Measurements from ENCODE around the gene VSIG10L2.
"Not testable (repeated sequence)": the region's sequence is repeated elsewhere in the genome, so short reads cannot be mapped to it uniquely, and the experiment has no call there.

The VSIG10L2 gene

DNA sequence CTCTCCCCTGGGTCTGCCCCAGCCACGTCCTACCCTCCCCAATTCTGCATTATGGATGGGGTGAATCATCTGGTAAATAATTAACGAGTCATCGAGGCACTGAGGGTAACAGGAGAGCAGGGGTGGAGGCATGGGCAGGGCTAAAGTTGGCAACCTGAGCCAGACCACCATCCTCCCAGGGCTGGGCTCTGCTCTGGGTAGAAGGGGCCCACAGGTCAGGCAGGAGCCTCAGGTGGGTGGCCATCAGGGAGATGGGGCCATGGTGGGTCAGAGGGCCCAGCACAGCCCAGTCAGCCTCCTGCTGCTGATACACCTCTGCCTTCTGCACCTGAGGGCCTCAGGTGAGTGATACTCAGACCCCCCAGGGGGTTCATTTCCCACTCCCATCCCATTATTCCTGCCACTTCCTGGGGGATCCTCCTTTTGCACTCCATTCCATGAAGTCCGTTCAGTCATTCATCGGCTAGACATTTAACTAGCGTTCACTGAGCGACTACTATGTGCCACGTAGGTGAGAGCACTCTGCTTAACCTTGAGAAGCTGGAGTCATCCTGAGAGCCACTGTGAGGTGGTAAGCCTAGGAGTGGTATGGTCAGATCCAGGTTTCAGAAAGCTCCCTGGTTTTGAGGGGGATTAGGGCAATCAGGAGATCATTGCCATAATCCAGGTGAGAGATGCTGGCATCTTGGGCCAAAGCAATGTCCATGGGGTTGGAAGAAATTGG is at the start of gene VSIG10L2:
Gene VSIG10L2, plus strand, starts transcription at position 248 of the 724 bp plus-strand sequence. Its CDS starts 12 bp downstream, at position 260.
- DNase-seq = peak; percentile 15

DNA sequence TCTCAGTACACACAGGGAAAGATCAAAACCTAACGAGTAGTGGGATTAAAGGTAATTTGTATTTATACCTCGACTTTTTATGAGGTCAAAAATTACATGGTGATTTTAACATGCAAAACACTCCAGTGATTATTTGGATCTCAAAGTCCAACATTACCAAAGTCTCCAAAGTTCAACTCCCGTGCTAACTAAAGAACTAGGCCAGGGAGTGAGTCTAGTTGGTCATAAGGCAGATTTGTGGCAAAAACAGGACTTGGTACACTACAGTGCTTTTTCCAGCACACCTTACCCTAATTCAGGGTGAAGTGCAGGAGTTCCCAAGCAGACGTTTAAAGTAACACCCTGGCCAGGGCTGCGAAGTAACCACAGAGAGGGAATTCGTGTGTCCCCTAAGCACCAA is 44.0 kb upstream of the VSIG10L2 start:
- DNase-seq = no peak

DNA sequence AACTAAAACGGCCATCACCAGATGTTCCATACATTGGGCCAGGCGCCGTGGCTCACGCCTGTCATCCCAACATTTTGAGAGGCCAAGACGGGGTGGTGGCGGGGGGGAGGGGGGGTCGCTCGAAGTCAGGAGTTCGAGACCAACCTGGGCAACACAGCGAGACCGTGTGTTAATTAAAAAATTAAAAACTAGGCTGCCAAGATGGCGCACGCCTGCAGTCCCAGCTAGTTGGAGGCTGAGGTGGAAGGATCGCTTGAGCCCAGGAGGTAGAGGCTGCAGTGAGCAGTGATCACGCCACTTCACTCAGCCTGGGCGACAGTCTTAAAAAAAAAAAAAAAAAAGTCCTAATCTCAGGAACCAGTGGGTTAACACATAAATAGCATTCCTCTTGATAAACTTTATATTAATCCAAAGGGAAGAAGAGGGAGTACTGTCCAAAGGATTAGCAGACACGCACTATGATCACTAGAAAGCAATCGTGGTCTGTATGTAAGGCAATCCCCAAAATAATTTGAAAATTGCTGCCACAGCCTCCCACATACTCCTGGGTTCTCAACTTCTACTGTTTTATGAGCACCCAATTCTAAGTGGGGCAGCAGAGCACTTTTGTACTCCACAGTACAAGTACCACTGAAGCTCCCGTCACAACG is 43.4 kb upstream of the VSIG10L2 start:
- DNase-seq = no peak

DNA sequence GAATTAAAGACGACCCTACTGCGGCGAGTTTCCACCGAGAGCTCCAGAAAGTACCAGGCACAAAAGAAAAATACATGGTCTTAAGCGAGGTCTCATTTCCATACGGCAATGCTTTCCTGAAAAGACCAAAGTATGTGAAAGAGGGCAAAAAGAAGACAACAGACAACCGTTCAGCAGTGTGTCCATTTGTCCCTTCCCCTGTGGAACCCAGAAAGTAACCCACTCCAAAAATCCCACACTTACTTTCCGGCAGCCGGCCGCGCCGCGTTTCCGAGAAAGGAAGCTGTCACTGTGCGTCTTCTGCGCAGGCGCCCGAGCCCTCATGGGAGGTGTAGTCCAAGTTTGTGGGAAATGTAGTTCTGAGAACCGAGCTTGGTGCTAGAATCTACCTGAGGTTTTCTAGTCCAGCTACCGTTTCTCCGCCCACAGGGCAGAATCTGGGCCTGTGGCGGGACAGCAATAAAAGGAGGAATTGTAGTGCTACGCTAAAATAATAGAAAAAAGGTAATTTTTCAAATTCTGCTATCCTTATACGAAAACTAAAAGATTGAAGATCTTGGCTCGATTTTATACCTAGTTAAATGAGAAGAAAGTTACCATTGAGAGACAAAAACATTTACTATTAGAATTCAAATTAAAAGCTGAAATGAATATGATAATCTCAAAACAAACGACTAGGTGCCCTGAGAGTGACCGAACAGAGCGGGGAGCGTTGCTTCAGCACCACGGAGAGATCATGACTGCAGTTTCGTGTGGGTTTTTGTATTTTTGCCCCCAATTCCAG is 42.7 kb upstream of the VSIG10L2 start, which contains the start of gene PUS3:
Gene PUS3, minus strand, starts transcription at position 280 of the 784 bp plus-strand sequence. CDS start 6,922 bp downstream, outside the sequence.
- DNase-seq = peak; percentile 95

DNA sequence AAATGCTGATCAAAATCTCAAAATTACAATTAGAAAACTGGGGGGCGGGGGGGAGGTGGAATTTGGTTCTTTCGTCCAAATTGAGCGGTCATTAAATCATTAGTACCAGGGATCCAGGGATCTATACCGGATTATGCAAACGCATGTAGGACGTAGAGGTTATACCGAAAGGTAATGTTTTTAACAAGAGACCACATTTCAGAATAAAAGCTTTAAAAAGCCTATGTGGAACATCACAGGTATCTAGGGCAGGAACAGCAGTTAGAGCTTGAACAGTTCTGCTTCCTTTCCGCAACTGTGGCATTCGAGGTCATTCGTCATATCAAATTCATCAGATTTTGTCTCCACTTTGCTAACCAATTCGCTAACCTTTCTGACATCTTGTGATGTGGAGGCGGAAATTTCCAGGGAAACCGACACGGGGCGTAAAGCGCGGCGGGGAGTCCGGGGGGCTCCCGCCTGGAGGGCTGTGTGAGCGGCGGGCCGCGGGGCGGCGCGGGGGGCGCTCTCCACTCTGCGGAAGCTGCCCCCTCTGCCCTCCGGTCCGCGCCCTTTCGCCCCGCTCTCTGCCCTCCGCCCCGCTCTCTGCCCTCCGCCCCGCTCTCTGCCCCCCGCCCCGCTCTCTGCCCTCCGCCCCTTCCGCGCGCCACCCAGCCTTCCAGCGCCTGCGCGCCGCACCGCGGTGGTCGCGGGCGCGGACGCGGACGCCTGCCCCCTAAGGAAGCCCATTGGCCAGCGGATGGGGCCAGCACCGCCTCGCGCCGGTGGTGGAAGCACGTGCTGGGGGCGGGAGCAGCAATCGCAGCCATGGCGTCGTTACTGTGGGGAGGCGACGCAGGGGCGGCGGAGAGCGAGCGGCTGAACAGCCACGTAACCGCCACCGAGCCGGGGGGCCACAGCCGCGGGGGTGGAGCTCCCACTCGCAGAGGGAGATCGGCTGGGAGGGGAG is 41.9 kb upstream of the VSIG10L2 start, which contains the start of gene DDX25:
Gene DDX25, plus strand, starts transcription at position 798 of the 949 bp plus-strand sequence. Its CDS starts 10 bp downstream, at position 808.
- peak; percentile 51 for DNase-seq

DNA sequence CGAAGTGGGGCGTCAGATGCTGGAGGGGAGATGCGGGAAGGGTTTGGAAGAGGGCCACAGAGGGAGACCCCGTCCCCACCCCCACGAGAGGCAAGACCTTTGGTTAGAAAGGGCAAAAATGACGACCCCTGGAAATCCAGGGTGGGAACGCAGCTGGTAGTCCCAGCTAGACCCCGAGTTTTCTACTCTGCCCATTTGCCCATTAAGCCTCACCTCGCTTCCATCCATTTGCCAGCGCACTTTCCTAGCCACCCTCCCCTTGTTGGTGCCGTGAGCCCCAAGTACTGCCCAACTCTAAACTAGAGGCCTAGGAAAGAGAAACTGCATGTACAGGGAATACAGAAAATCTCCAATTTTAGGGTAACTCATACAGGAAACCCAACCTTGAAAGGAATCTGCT is 41.2 kb upstream of the VSIG10L2 start:
- no peak for DNase-seq

DNA sequence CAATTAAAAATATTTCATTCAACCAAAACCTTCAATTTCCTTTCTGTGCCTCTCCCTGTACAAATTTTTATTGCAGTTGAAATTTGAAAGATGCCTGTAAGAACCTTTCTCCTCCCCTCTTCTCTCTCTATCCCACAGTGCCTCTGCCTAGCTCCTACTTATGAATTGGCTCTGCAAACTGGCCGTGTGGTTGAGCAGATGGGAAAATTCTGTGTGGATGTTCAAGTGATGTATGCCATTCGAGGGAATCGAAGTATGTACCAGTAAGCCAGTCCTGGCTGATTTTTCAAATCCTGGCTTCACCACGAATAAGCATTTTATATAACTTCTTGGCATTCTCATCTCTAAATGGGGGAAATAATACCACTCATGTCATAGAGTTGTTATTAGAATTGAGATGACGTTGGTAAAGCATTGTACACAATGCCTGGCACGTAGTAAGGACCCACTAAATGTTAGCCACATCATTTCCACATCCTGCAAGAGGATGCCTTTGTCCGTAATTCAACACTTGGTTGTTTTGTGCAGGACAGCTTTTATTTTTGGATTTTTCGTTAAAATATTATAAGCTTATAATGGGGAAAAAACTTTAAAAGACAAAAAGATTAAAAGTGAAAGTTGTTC is 35.5 kb upstream of the VSIG10L2 start:
- DNase-seq = no peak

DNA sequence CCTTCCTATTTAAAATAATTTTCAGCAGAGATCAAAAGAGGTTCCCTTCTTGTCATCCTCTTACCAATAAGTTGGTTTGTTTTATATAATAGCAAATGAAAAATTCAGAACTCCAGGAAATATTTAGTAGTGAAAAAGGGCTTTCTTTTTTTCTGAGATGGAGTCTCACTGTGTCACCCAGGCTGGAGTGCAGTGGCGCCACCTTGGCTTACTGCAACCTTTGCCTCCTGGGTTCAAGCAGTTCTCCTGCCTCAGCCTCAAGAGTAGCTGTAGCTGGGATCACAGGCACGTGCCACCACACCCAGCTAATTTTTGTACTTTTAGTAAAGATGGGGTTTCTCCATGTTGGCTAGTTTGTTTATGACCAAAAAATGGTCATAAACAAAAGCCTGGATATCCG is 31.2 kb upstream of the VSIG10L2 start:
- not testable (repeated sequence) for DNase-seq

DNA sequence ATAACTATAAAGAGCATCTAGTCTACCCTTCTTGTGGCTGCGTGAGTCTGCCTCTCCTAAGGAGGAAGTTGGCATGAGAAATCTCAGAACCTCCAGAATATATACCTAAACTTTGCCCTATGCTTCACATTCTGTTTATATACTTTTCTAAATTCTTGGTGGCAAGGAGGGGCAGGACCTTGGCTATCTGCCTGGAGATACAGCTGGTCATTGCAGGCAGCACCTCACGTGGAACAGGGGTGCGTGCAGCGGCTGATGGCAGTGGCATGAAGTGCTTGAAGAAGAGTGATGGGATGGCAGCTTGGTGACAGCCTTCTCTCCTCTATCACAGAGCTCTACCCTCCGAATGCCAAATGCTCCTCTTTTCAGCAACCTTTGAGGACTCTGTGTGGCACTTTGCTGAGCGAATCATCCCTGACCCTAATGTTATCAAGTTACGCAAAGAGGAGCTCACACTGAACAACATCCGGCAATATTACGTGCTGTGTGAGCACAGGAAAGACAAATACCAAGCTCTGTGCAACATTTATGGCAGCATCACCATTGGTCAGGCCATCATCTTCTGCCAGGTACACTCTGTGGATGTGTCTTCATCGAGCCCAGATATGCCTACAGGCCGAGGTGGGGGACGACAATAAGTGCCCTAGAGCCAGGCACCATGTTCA is 29.0 kb upstream of the VSIG10L2 start:
- DNase-seq = no peak

DNA sequence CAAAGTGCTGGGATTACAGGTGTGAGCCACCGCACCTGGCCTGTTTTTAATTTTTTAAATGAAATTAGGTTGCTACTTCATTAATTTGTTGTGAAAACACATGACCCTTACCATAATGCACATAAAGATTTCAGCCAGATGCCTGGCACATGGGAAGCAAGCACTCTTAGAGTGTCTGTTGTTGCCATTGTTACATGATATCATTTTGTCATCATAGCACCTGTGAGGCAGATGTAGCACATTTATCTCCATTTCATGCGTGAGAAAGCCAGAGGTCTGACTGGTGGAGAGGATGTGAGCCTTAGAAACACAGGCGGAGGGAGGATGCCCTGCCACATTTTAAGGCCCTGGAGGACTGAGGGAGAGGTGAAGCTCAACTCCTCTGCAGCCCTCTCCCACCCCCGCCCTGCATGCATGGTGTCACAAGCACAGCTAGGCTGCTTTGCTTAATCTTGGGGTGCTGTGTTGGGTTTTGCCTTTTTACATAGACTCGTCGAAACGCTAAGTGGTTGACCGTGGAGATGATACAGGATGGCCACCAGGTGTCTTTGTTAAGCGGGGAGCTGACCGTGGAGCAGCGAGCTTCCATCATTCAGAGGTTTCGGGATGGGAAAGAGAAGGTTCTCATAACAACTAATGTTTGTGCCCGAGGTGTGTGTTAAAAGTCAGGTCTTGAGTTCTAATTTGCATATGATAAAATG is 27.6 kb upstream of the VSIG10L2 start:
- DNase-seq = no peak

DNA sequence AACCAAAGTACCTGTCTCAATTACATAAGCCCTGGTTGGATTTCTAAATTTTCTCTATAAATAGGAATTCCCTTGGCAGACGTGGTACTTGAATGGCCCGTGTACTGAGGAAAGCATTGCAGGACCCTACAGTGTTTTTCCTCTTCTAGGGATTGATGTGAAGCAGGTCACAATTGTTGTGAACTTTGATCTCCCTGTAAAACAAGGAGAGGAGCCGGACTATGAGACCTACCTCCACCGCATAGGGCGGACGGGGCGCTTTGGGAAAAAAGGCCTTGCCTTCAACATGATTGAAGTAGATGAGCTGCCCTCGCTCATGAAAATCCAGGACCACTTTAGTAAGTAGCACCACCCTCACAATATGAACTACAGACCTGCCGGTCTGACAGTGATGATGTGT is 24.8 kb upstream of the VSIG10L2 start:
- no peak for DNase-seq

DNA sequence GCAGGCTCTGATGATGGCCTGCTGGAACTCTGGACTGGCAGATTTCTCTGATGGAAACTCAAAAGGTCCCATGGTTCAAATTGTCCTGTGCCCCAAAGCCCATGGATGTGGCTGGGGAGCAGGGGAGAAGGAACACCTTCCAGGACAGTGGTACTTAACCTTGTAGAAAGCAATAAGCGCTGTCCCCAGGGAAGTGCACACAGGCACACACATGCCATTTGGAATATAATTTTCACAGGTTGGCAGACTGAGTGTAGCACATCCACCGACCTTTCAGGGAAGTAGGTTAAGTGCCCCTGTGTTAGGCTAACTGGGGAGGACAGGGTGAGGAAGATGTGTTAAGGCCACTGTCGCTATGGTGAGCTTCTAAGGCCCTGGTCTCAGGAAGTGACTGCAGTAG is 23.7 kb upstream of the VSIG10L2 start:
- DNase-seq = no peak

DNA sequence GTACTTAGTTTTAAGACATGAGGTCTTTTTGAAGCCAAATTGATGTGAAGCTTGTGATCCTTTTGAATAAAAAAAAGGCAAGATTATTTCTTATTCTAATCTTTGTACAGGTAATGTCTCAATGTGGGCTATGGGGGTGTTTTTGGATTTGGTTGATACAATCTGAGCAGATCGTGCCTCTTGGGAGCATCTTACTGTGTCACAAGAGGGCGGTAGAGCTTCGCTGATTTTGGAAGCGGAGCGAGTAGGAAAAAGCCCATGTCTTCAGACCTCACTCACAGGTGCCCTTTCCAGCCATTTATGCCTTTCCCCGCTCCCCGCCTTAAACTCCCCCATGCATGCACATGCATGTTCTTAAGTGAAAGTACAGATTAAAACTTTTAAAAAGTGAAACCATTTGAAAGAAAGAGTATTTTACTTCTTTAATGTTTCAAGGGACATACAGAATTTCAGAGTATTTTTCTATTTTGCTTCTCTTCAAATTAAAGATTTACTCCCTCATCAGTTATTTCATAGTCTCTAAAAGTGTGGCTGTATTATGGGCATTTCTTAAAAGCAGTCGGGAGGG is 22.7 kb upstream of the VSIG10L2 start:
- peak; percentile 80 for DNase-seq

DNA sequence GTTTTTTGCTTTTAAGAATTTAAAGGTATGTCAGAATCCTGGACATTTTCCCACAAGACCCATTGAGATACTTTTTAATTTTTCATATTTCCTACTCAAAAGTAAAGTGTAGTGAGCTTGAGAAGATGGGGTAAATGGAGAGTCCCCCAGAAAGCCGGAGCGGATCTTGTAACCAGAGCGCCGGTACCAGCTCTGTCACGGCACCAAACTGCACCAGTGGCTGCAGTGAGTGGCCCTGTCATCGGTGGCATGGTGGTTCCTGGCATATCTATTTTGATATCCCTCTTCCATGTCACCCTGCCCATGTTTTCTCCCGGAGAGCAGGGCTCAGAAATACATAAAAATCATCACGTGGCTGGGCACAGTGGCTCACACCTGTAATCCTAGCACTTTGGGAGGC is 22.2 kb upstream of the VSIG10L2 start:
- DNase-seq = no peak

DNA sequence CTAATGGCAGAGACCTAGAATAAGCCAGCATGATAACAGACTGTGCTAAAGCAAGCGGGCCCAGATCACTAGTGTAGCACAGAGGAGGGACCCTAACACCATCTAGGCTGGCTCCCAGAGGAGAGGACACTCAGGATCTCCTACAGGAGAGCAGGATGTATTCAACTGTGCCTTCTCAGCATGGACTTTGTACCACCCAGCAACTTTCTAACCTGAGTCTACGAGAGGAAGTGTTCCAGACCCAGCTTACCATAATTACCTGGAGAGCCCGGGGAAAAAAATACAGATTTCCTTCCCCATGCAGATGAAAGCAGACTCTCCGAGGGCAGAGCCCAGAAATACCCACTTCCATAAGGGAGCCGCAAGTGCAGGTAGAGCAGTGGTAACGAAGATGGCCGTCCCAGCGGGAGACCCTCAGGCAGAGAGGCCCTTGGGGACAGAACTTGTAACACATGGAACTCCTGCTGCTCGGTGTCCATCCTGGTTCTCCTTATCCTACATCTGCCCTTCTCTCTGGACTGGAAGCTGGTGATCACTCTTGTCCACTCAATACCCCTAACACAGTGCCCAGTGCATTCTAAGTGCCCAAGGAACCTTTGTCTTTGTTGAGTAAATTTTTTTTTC is 21.3 kb upstream of the VSIG10L2 start:
- no peak for DNase-seq

DNA sequence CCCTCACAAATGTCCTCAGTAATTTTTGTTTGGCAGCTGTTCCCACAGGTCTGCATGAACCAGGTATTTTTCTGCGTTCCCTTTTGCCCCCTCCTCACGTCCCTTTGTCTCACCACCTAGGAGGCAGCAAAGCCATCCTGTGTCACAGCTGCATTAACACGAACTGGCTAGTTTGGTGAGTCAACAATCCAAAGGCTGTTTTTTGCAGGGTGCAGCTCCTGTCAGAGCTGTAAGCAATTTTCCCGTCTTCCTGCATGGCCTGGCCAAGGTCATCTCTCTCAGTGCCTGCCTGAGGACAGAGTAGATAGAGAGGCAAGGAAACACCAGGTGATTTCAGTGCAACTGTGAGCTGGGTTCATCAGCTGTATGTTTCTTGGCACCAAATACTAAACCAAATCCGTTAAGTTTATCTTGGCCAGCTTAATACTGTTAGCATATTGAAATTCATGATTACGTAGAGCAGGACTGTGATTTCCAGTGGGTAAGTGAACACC is 20.6 kb upstream of the VSIG10L2 start:
- no peak for DNase-seq

DNA sequence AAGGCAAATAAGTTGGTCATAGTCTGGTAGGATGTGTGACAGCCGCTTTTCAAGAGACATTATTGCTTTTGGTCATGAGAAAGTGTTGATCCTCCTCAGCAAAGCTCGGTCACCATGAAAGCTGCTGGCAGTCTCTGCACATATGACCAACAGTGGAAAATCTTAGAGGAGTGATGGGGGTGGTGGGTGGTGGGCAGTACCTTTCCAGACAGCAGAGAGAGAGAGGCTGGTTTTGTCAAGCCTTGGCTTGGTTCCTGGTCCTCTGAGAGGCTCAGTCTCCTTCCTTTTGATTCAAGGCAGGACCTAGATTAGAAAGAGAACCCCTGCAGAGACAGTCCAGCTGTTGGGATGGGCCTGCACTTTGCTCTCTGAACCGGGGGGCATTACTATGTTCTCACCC is 20.0 kb upstream of the VSIG10L2 start:
- DNase-seq = no peak

DNA sequence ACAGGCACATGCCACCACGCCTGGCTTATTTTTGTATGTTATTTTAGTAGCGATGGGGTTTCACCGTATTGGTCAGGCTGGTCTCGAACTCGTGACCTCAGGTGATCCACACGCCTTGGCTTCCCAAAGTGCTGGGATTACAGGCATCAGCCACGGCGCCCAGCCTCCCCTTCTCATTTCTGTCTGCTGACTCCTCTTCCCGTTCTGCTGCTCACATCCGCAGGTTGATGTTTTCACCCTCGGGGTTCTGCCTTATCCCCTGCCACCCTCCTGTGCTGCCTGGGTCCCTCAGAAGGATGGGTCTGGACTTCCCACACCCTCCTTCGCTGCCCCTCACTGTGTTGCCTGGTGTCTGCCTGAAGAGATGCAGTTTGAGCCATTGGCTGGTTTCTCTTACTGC is 19.2 kb upstream of the VSIG10L2 start:
- no peak for DNase-seq

DNA sequence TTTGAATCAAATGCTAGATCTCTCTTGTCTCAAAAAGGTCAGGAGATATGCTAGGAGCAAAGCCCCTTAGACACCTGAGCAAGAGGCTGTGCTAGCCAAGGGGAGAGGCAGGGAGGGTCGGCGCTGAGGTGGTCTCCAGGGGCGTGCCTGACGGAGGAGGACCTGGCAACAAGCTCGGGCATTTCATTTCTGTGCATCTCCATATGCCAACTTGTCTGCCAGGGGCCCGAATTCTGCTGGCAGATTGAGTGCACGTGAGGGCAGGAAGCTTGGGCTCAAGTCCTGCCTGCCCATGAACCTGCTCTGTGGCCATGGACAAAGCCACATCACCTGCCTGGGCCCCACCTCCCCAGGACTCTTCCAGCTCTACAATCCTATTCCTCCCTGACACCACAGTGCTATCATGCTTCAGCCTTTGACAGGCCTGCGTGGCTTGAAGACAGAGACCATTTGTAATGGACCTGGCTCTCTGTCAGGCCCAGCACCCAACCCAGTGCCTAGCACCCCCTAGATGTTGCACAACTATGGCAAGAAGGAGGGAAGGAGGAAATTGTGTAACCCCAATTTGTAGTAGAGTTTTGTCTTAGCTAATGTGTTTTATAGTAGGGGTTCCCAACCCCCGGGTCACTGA is 16.3 kb upstream of the VSIG10L2 start:
- DNase-seq = no peak

All from right hindlimb (tissue), 1 donor.